ENCODE data around the gene HOPX.

Gene HOPX

GRCh38 chr4:56723201-56723605, 42.1 kb upstream of the HOPX start:
- Histone ChIP-seq H3K4me1 (ENCODE audit: control insufficient read depth in 1 of 2, insufficient read depth in 1 of 2, low read depth in 1 of 2, low read length in 1 of 2) (no peaks in the 10 kb centered on the region), H3K4me3 (ENCODE audit: low read depth in 1 of 2, low read length in 1 of 2) (no peak overlapping the region), H3K27ac (no peak overlapping the region)

DNA sequence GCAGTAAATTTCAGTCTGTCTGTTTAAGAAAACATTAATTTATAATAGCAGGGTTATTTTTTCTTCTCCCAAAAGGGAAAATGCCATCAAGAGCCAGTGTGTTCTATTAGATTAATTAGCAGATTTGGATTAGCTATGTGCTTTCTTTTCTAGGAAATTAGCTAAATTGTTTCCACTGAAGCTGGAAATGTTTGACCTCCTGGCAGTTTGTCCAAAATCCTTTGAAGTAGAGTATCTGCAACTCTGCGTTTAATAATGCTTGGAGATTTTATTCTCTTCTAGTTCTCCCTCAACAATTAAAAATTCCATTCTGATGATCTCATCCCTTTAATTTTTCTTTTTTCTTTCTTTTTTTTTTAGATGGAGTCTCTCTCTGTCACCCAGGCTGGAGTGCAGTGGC, 27.1 kb upstream of the HOPX start:
- TF ChIP-seq, protein P1, sequence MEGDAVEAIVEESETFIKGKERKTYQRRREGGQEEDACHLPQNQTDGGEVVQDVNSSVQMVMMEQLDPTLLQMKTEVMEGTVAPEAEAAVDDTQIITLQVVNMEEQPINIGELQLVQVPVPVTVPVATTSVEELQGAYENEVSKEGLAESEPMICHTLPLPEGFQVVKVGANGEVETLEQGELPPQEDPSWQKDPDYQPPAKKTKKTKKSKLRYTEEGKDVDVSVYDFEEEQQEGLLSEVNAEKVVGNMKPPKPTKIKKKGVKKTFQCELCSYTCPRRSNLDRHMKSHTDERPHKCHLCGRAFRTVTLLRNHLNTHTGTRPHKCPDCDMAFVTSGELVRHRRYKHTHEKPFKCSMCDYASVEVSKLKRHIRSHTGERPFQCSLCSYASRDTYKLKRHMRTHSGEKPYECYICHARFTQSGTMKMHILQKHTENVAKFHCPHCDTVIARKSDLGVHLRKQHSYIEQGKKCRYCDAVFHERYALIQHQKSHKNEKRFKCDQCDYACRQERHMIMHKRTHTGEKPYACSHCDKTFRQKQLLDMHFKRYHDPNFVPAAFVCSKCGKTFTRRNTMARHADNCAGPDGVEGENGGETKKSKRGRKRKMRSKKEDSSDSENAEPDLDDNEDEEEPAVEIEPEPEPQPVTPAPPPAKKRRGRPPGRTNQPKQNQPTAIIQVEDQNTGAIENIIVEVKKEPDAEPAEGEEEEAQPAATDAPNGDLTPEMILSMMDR (IDR thresholded peaks at IDR 0.05), result no peak
- H3K9me3 ChIP-seq, result no peaks in the 10 kb centered on the region
- no peak overlapping the region for H3K27ac ChIP-seq
- no peaks in the 10 kb centered on the region for H3K4me1 ChIP-seq (ENCODE audit: control insufficient read depth in 1 of 2, insufficient read depth in 1 of 2, low read depth in 1 of 2, low read length in 1 of 2)
- no peaks in the 10 kb centered on the region for H3K27me3 ChIP-seq
- H3K36me3 ChIP-seq, result no peaks in the 10 kb centered on the region
- no peak overlapping the region for H3K4me3 ChIP-seq (ENCODE audit: low read depth in 1 of 2, low read length in 1 of 2)

More at GRCh38 chr4:56723201-56723605, 42.1 kb upstream of the HOPX start:
- Histone ChIP-seq H3K27me3 (no peaks in the 10 kb centered on the region), H3K9me3 (no peaks in the 10 kb centered on the region), H3K36me3 (no peaks in the 10 kb centered on the region)
- TF ChIP-seq, protein P1 (IDR thresholded peaks at IDR 0.05), result no peak

DNA sequence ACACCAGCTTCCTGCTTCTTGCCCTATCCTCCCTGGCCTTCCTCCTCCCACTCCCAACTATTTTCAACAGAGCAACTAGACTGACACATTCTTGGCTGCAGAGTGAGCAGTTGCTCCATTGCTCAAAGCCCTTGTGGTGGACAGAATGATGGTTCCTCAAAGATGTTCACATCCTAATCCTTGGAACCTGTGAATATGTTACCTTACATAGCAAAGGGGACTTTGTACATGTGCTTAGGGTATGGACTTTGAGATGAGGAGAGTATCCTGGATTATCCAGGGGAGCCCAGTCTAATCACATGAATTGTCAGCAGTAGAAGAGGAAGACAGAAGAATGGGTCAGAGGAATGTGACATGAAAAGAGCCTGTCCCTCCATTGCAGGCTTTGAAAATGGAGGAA, 24.9 kb upstream of the HOPX start:
- Histone ChIP-seq H3K4me3 (ENCODE audit: low read depth in 1 of 2, low read length in 1 of 2) (no peak overlapping the region), H3K36me3 (no peaks in the 10 kb centered on the region), H3K4me1 (ENCODE audit: control insufficient read depth in 1 of 2, insufficient read depth in 1 of 2, low read depth in 1 of 2, low read length in 1 of 2) (no peaks in the 10 kb centered on the region), H3K27me3 (no peaks in the 10 kb centered on the region), H3K9me3 (no peaks in the 10 kb centered on the region), H3K27ac (no peak overlapping the region)
- TF ChIP-seq, protein P1 (IDR thresholded peaks at IDR 0.05), result no peak

- no peak overlapping the region for H3K27ac ChIP-seq
- no peaks in the 10 kb centered on the region for H3K9me3 ChIP-seq
- no peaks in the 10 kb centered on the region for H3K36me3 ChIP-seq
- no peaks in the 10 kb centered on the region for H3K4me1 ChIP-seq (ENCODE audit: control insufficient read depth in 1 of 2, insufficient read depth in 1 of 2, low read depth in 1 of 2, low read length in 1 of 2)
- TF ChIP-seq, protein P1 (IDR thresholded peaks at IDR 0.05), result no peak
- H3K27me3 ChIP-seq, result no peaks in the 10 kb centered on the region
- H3K4me3 ChIP-seq (ENCODE audit: low read depth in 1 of 2, low read length in 1 of 2), result no peak overlapping the region
These were observed 24.2 kb upstream of the HOPX start for GRCh38 chr4:56705334-56705733.

- Histone ChIP-seq H3K27ac (no peak overlapping the region), H3K9me3 (no peaks in the 10 kb centered on the region), H3K4me1 (ENCODE audit: control insufficient read depth in 1 of 2, insufficient read depth in 1 of 2, low read depth in 1 of 2, low read length in 1 of 2) (no peaks in the 10 kb centered on the region), H3K36me3 (no peaks in the 10 kb centered on the region), H3K27me3 (no peaks in the 10 kb centered on the region), H3K4me3 (ENCODE audit: low read depth in 1 of 2, low read length in 1 of 2) (no peak overlapping the region)
- TF ChIP-seq, protein P1 (IDR thresholded peaks at IDR 0.05), result no peak
These were observed 23.2 kb upstream of the HOPX start for GRCh38 chr4:56704089-56704871.
